Measurements from ENCODE around the gene IMMP2L. TPM values are rescaled to one million over a fixed set of nuclear protein-coding genes. Genes with fewer than 3 reads are reported as not detected.

IMMP2L gene
- total and polyA plus RNA-seq, 2 of the 13 experiments (the other 11 are each of a cell fraction or from before 2014, with no cell fraction given), result 7.8 to 16.9 TPM

GRCh38 chr7:111175908-111176441 lies 386.3 kb downstream of the IMMP2L start (continued):
- no peak for TF ChIP-seq MATR3 (CRISPR knock-in tag; IDR thresholded peaks at IDR 0.05)
- no peak for TF ChIP-seq PAX8 (CRISPR knock-in tag; IDR thresholded peaks at IDR 0.05; ENCODE audit: borderline replicate concordance)
- TF ChIP-seq, protein P1, sequence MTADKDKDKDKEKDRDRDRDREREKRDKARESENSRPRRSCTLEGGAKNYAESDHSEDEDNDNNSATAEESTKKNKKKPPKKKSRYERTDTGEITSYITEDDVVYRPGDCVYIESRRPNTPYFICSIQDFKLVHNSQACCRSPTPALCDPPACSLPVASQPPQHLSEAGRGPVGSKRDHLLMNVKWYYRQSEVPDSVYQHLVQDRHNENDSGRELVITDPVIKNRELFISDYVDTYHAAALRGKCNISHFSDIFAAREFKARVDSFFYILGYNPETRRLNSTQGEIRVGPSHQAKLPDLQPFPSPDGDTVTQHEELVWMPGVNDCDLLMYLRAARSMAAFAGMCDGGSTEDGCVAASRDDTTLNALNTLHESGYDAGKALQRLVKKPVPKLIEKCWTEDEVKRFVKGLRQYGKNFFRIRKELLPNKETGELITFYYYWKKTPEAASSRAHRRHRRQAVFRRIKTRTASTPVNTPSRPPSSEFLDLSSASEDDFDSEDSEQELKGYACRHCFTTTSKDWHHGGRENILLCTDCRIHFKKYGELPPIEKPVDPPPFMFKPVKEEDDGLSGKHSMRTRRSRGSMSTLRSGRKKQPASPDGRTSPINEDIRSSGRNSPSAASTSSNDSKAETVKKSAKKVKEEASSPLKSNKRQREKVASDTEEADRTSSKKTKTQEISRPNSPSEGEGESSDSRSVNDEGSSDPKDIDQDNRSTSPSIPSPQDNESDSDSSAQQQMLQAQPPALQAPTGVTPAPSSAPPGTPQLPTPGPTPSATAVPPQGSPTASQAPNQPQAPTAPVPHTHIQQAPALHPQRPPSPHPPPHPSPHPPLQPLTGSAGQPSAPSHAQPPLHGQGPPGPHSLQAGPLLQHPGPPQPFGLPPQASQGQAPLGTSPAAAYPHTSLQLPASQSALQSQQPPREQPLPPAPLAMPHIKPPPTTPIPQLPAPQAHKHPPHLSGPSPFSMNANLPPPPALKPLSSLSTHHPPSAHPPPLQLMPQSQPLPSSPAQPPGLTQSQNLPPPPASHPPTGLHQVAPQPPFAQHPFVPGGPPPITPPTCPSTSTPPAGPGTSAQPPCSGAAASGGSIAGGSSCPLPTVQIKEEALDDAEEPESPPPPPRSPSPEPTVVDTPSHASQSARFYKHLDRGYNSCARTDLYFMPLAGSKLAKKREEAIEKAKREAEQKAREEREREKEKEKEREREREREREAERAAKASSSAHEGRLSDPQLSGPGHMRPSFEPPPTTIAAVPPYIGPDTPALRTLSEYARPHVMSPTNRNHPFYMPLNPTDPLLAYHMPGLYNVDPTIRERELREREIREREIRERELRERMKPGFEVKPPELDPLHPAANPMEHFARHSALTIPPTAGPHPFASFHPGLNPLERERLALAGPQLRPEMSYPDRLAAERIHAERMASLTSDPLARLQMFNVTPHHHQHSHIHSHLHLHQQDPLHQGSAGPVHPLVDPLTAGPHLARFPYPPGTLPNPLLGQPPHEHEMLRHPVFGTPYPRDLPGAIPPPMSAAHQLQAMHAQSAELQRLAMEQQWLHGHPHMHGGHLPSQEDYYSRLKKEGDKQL (CRISPR knock-in tag; IDR thresholded peaks at IDR 0.05; ENCODE audit: low read depth), result no peak
- TF ChIP-seq ZNF749 (CRISPR knock-in tag; IDR thresholded peaks at IDR 0.05; ENCODE audit: borderline replicate concordance), result no peak

GRCh38 chr7:111174510-111174909 lies 387.8 kb downstream of the IMMP2L start:
- H3K9me3 ChIP-seq (ENCODE audit: low read length), result no peaks in the 10 kb centered on the region
- no peaks in the 10 kb centered on the region for H3K4me1 ChIP-seq (ENCODE audit: insufficient read depth, low read length)
- H2AFZ ChIP-seq (ENCODE audit: low read length), result no peak overlapping the region
- FAIRE-seq (no peak), DNase-seq (ENCODE audit: low spot score) (no peak), ATAC-seq (no peak)
- intact Hi-C loops (cut with micrococcal nuclease; ENCODE audit: unreplicated experiment) (no loop called here), in situ Hi-C loops (cut with HindIII; ENCODE audit: extremely low pct_ligation_motif_present, low pct_unique_long_range_greater_than_20kb) (no loop called here)
- no peak for TF ChIP-seq FOXC1 (CRISPR knock-in tag; IDR thresholded peaks at IDR 0.05; ENCODE audit: borderline replicate concordance)
- TF ChIP-seq ZNF709 (CRISPR knock-in tag; IDR thresholded peaks at IDR 0.05), result no peak
- no peak for TF ChIP-seq IKZF4 (CRISPR knock-in tag; IDR thresholded peaks at IDR 0.05; ENCODE audit: borderline replicate concordance, low read depth, not compliant biosample characterization)
- no peak for TF ChIP-seq RFX5 (IDR thresholded peaks at IDR 0.05; ENCODE audit: low read depth, low read length)
- TF ChIP-seq ELF3 (CRISPR knock-in tag; IDR thresholded peaks at IDR 0.05), result no peak
- no peaks in the 10 kb centered on the region; a peak in 1 of 5 replicates for H3K27me3 ChIP-seq (ENCODE audit: control insufficient read depth in 1 of 2, insufficient read depth in 2 of 2, low read length in 2 of 2)
- H3K36me3 ChIP-seq (replicated peaks in 1 of 2; ENCODE audit: control insufficient read depth in 1 of 2, insufficient read depth in 2 of 2, low read length in 2 of 2), result no peaks in the 10 kb centered on the region
- POLR2A ChIA-PET, result no interaction called here
- H4K20me1 ChIP-seq (ENCODE audit: insufficient read depth, low read length), result no peaks in the 10 kb centered on the region
- no peak overlapping the region for H3K4me3 ChIP-seq (replicated peaks in 1 of 3; ENCODE audit: insufficient read depth in 1 of 3, low read depth in 2 of 3, low read length in 3 of 3)
- no peaks in the 10 kb centered on the region for H3K79me2 ChIP-seq (ENCODE audit: insufficient read depth, low read length)
- CTCF ChIA-PET (ENCODE audit: low intra/inter-chr PET ratio, low total read pairs), result no interaction called here
- no peak overlapping the region for H3K4me2 ChIP-seq (ENCODE audit: low read depth, low read length)
- no peak overlapping the region for H3K27ac ChIP-seq (ENCODE audit: extremely low read length, insufficient read depth, low read length)
- no TSS peak for BruUV-seq (replicated peaks)
- 68% methylated on average over 3 of the region's 3 CpGs for WGBS (ENCODE audit: low lambda C conversion rate)
- H3K9ac ChIP-seq (ENCODE audit: insufficient read depth, low read depth, low read length), result no peak overlapping the region

Data from HepG2 (cell line).